GM12872 (cell line): ENCODE measurements around the gene CNN1.

Experiments
- TF ChIP-seq, protein P1 (sequence below): IDR thresholded peaks from 3 replicates; pipeline ENCODE4 v1.5.1; 2011; ENCODE audit warnings: low read depth, mild to moderate bottlenecking, low read length, moderate library complexity; ENCODE audit not compliant: insufficient read depth

CNN1 gene

DNA sequence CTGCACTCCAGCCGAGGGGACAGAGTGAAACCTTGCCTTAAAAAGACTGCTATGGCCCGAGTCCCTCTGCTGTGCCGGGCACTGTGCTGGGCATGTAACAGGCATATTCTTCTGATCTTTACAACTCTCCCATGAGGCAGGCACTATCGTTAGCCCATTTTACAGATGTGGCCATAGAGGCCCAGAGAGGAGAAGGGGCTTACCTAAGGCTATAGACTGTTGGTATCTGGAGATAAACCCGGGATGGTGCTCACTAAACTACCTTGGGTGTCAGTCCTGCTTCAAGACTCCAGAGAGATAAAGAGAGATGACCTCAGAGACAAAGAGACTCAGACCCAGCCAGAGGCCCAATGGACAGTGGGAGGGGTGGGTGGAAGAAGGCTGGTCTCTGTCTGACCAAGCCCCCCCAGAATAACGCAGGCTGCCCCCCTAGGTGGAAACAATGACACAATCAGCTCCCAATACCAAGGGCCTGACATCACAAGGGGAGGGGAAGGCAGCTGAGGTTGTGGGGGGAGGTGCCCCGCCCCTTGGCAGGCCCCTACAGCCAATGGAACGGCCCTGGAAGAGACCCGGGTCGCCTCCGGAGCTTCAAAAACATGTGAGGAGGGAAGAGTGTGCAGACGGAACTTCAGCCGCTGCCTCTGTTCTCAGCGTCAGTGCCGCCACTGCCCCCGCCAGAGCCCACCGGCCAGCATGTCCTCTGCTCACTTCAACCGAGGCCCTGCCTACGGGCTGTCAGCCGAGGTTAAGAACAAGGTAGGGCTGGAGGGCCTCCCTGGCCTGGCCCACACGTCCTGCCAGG lies at the start of gene CNN1:
Gene CNN1 (plus strand): TSS at position 620 of the 805 bp plus-strand sequence. CDS start 77 bp downstream, at position 697.
- TF ChIP-seq, protein P1, sequence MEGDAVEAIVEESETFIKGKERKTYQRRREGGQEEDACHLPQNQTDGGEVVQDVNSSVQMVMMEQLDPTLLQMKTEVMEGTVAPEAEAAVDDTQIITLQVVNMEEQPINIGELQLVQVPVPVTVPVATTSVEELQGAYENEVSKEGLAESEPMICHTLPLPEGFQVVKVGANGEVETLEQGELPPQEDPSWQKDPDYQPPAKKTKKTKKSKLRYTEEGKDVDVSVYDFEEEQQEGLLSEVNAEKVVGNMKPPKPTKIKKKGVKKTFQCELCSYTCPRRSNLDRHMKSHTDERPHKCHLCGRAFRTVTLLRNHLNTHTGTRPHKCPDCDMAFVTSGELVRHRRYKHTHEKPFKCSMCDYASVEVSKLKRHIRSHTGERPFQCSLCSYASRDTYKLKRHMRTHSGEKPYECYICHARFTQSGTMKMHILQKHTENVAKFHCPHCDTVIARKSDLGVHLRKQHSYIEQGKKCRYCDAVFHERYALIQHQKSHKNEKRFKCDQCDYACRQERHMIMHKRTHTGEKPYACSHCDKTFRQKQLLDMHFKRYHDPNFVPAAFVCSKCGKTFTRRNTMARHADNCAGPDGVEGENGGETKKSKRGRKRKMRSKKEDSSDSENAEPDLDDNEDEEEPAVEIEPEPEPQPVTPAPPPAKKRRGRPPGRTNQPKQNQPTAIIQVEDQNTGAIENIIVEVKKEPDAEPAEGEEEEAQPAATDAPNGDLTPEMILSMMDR, result no peak

DNA sequence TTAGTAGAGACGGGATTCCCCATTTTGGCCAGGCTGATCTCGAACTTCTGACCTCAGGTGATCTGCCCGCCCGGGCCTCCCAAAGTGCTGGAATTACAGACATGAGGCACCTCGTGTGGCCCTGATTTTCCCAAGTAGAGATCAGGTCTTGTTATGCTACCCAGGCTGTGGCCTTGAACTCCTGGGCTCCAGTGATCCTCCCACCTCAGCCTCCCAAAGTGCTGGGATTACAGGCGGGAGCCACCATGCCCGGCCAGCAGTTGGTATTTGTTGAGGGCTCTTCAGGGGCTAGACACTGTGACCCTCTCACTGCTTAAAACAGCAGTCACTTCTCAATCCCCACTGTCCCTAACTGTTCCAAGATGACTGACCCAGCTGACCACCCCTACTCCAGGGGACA lies 49.3 kb upstream of the CNN1 start:
- TF ChIP-seq, protein P1, result no peak

DNA sequence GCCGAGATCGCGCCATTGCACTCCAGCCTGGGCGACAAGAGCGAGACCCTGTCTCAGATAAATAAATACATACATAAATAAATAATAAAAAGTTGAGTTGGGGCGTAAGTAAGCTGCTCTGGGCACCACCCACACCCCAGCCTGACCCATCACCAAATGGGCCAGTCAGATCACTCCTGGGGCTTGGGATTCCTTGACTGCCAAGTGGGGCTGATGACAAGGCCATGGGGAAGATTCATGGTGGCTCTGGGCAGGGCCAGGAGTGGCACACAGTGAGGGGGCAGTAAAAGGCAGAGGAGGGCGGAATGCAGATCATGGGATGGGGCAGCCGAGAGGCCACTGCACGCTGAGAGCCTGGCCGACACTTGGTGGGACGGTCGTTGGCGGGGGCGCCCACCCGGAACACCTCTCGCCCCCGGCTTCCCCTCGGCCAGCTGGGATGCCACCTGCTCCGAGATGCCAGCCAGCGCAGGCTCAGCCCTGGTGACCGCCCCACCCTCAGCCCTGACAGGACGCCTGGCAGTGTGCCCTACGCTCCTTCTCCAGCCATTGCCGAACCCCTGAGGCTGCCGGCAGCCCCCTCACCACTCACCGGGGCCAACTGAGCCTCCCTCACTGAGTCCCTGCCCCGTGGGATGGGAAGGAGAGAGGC lies 43.9 kb upstream of the CNN1 start:
- TF ChIP-seq, protein P1, result no peak

DNA sequence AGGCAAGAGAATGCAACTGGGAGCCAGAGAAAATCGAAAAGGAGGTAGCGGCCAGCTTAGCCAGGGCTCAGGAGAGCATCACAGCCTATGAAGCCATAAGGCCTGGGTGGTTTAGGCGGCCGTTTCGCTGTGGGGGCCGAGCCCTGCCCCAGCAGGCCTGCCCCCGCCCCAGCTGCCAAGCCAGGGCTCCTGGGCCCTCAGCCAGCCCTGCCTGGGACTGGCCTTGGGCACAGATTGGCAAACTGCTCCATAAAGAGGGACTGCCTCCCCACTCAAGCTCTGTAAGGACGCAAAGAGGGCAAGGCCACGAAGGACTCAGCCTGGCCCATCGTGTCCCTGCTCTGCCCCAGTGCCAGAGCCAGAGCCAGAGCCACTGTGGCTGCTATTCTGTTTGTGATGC lies 43.2 kb upstream of the CNN1 start:
- TF ChIP-seq, protein P1, result no peak

DNA sequence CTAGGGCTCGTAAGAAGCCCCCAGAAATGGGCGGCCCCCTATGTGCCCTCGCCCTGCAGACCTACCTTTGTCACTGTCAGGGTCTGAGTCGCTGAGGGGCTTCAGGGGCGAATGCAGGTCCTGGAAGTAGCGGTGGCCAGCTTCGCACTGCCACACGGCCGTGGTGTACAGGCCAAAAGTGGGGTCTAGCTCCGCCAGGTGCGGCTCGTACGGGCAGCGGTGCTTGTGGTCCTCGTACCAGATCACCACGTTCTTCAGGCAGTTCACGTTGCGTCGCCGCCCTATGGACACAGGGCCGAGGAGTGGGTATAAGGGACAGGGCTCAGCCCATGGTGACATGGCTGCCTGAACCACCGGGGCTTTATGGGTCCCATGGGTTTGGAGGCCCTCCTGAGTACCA lies 42.8 kb upstream of the CNN1 start:
- TF ChIP-seq, protein P1, result no peak

DNA sequence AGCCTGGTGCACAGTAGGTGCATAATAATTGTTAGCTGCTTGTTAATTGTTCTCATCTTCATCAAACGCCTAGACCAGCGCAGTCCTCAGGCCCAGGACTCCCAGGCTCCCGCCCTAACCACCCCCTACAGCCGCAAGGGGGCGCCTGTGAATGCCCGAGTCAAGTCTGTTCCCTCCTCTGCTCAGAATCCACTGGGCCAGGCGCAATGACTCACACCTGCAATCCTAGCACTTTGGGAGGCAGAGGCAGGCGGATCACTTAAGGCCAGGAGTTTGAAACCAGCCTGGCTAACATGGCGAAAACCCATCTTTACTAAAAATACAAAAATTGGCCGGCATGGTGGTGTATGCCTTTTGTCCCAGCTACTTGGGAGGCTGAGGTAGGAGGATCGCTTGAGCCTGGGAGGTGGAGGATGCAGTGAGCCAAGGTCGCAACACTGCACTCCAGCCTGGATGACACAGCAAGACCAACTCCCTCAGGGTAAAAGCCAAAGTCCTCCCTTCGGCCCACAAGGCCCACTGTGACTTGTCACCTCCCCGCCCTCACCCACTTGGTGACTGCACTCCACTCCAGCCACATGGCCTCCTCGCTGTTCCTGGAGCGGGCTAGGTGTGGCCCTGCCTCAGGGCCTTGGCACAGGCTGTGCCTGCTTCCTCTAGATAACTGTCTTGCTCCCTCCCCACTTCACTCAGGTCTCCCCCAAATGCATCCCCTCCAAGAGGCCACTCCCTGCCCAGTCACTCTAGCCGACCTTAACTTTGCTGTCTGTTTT lies 42.1 kb upstream of the CNN1 start:
- TF ChIP-seq, protein P1, result peak; percentile 80

DNA sequence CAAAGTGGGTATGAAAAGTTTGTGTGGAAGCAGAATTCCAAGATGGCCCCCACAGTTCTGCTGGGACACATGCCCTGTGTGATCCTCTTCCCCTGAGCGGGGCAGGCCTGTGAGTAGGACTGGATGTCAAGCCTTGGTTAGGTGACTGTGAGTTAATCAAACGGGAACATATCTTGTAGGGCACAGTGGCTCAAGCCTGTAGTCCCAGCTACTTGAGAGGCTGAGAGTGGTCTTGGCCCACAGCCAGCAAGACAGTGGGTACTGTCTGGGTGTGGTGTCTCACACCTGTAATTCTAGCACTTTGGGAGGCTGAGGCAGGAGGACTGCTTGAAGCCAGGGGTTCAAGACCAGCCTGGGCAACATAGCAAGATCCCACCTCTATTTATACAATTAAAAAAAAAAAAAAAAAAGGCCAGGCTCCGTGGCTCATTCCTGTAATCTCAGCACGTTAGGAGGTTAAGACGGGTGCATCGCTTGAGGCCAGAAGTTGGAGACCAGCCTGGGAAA lies 39.4 kb upstream of the CNN1 start:
- TF ChIP-seq, protein P1, result no peak
